ENCODE results near the gene ITGA3.
A peak's percentile ranks its signal among the peaks of the same experiment; 100 is the strongest.

ITGA3 gene

GRCh38 chr17:50071692-50072091, 15.8 kb downstream of the ITGA3 start:
- Histone ChIP-seq H3K4me2 (ENCODE audit: low read length, poor library complexity, severe bottlenecking) (no peak overlapping the region), H3K9ac (ENCODE audit: low read length) (no peak overlapping the region), H3K79me1 (replicated peaks; ENCODE audit: low read length, poor library complexity, severe bottlenecking) (peaks cover 4% of the 10 kb centered on the region), H3K4ac (ENCODE audit: low read depth in 1 of 2, low read length in 2 of 2) (no peak overlapping the region), H3K4me3 (ENCODE audit: insufficient read depth in 1 of 2, low read depth in 1 of 2, low read length in 2 of 2) (no peak overlapping the region), H3K27me3 (ENCODE audit: control insufficient read depth in 1 of 2, insufficient read depth in 1 of 2, low read length in 2 of 2) (no peaks in the 10 kb centered on the region), H3K18ac (ENCODE audit: low read depth in 1 of 2, low read length in 2 of 2) (no peak overlapping the region), H2AFZ (ENCODE audit: low read depth, low read length) (no peak overlapping the region), H2BK5ac (ENCODE audit: low read depth, low read length, poor library complexity, severe bottlenecking) (no peak overlapping the region), H4K91ac (ENCODE audit: low read length) (no peak overlapping the region), H3K9me3 (ENCODE audit: control insufficient read depth, low read length) (no peaks in the 10 kb centered on the region), H4K8ac (ENCODE audit: low read length) (no peak overlapping the region), H2BK15ac (ENCODE audit: low read depth, poor library complexity, severe bottlenecking) (no peak overlapping the region), H3K14ac (ENCODE audit: low read length in 2 of 2) (no peak overlapping the region), H3K27ac (ENCODE audit: low read length, poor library complexity, severe bottlenecking) (peak overlapping the region; percentile 9), H3K4me1 (ENCODE audit: control insufficient read depth, insufficient read depth, low read depth, low read length) (peaks cover 39% of the 10 kb centered on the region), H3K23ac (ENCODE audit: low read length in 2 of 2) (no peak overlapping the region), H2AK5ac (ENCODE audit: low read length, severe bottlenecking) (no peak overlapping the region), H2BK120ac (ENCODE audit: low read depth, low read length) (no peak overlapping the region), H2BK12ac (ENCODE audit: low read length in 2 of 2) (no peak overlapping the region), H3K36me3 (ENCODE audit: control insufficient read depth in 1 of 2, insufficient read depth in 2 of 2, low read depth in 1 of 2, low read length in 2 of 2) (peaks cover 70 to 78% of the 10 kb centered on the region in 2 experiments)
- 94% methylated on average over 6 of the region's 6 CpGs for WGBS
- no peak for DNase-seq

- Histone ChIP-seq H2BK5ac (ENCODE audit: low read depth, low read length, poor library complexity, severe bottlenecking) (no peak overlapping the region), H3K79me1 (replicated peaks; ENCODE audit: low read length, poor library complexity, severe bottlenecking) (peaks cover 7% of the 10 kb centered on the region), H3K36me3 (ENCODE audit: control insufficient read depth in 1 of 2, insufficient read depth in 2 of 2, low read depth in 1 of 2, low read length in 2 of 2) (peaks cover 75 to 78% of the 10 kb centered on the region in 2 experiments), H3K23ac (ENCODE audit: low read length in 2 of 2) (no peak overlapping the region), H2BK12ac (ENCODE audit: low read length in 2 of 2) (no peak overlapping the region), H3K4me1 (ENCODE audit: control insufficient read depth, insufficient read depth, low read depth, low read length) (peaks cover 39% of the 10 kb centered on the region), H3K14ac (ENCODE audit: low read length in 2 of 2) (no peak overlapping the region), H3K27ac (ENCODE audit: low read length, poor library complexity, severe bottlenecking) (no peak overlapping the region), H4K8ac (ENCODE audit: low read length) (no peak overlapping the region), H2BK15ac (ENCODE audit: low read depth, poor library complexity, severe bottlenecking) (no peak overlapping the region), H2AK5ac (ENCODE audit: low read length, severe bottlenecking) (no peak overlapping the region), H4K91ac (ENCODE audit: low read length) (no peak overlapping the region), H3K27me3 (ENCODE audit: control insufficient read depth in 1 of 2, insufficient read depth in 1 of 2, low read length in 2 of 2) (no peaks in the 10 kb centered on the region), H3K18ac (ENCODE audit: low read depth in 1 of 2, low read length in 2 of 2) (peak overlapping the region in 1 of 2 experiments; percentile 30), H2AFZ (ENCODE audit: low read depth, low read length) (no peak overlapping the region), H3K9me3 (ENCODE audit: control insufficient read depth, low read length) (no peaks in the 10 kb centered on the region), H3K4ac (ENCODE audit: low read depth in 1 of 2, low read length in 2 of 2) (no peak overlapping the region), H2BK120ac (ENCODE audit: low read depth, low read length) (no peak overlapping the region), H3K4me3 (ENCODE audit: insufficient read depth in 1 of 2, low read depth in 1 of 2, low read length in 2 of 2) (no peak overlapping the region), H3K4me2 (ENCODE audit: low read length, poor library complexity, severe bottlenecking) (no peak overlapping the region), H3K9ac (ENCODE audit: low read length) (no peak overlapping the region)
- WGBS = 89% methylated on average over 3 of the region's 3 CpGs
- DNase-seq = no peak
Observed at GRCh38 chr17:50072130-50072529, 16.2 kb downstream of the ITGA3 start.

- Histone ChIP-seq H3K27me3 (ENCODE audit: control insufficient read depth in 1 of 2, insufficient read depth in 1 of 2, low read length in 2 of 2) (no peaks in the 10 kb centered on the region), H2AK5ac (ENCODE audit: low read length, severe bottlenecking) (peak overlapping the region; percentile 9), H4K91ac (ENCODE audit: low read length) (no peak overlapping the region), H3K4me2 (ENCODE audit: low read length, poor library complexity, severe bottlenecking) (no peak overlapping the region), H2AFZ (ENCODE audit: low read depth, low read length) (no peak overlapping the region), H2BK5ac (ENCODE audit: low read depth, low read length, poor library complexity, severe bottlenecking) (no peak overlapping the region), H3K23ac (ENCODE audit: low read length in 2 of 2) (no peak overlapping the region), H3K4me1 (ENCODE audit: control insufficient read depth, insufficient read depth, low read depth, low read length) (peaks cover 42% of the 10 kb centered on the region), H4K8ac (ENCODE audit: low read length) (no peak overlapping the region), H3K4me3 (ENCODE audit: insufficient read depth in 1 of 2, low read depth in 1 of 2, low read length in 2 of 2) (no peak overlapping the region), H3K14ac (ENCODE audit: low read length in 2 of 2) (no peak overlapping the region), H3K27ac (ENCODE audit: low read length, poor library complexity, severe bottlenecking) (peak overlapping the region; percentile 49), H2BK120ac (ENCODE audit: low read depth, low read length) (no peak overlapping the region), H3K9me3 (ENCODE audit: control insufficient read depth, low read length) (no peaks in the 10 kb centered on the region), H3K36me3 (ENCODE audit: control insufficient read depth in 1 of 2, insufficient read depth in 2 of 2, low read depth in 1 of 2, low read length in 2 of 2) (peaks cover 80 to 82% of the 10 kb centered on the region in 2 experiments), H3K79me1 (replicated peaks; ENCODE audit: low read length, poor library complexity, severe bottlenecking) (peaks cover 11% of the 10 kb centered on the region), H3K18ac (ENCODE audit: low read depth in 1 of 2, low read length in 2 of 2) (no peak overlapping the region), H2BK15ac (ENCODE audit: low read depth, poor library complexity, severe bottlenecking) (no peak overlapping the region), H3K9ac (ENCODE audit: low read length) (no peak overlapping the region), H2BK12ac (ENCODE audit: low read length in 2 of 2) (no peak overlapping the region), H3K4ac (ENCODE audit: low read depth in 1 of 2, low read length in 2 of 2) (no peak overlapping the region)
- WGBS = 92% methylated on average over 1 of the region's 1 CpG
- no peak for DNase-seq
Observed at GRCh38 chr17:50072925-50073324, 17.0 kb downstream of the ITGA3 start.

DNA sequence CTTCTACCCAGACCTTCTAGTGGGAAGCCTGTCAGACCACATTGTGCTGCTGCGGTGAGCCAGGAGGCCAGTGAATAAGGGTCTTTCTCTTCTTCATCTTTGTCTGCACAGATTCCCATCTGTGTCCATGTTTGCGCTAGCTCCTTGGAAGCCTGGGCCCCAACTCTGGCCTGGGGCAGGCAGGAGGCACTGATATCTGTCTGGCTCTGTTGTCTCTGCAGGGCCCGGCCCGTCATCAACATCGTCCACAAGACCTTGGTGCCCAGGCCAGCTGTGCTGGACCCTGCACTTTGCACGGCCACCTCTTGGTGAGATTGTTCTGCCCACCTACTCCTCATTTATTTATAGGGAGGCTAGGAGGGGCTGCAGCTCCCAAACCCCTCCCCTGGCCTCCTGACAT, 18.3 kb downstream of the ITGA3 start:
- Histone ChIP-seq H4K8ac (ENCODE audit: low read length) (no peak overlapping the region), H3K27ac (ENCODE audit: low read length, poor library complexity, severe bottlenecking) (no peak overlapping the region), H3K9ac (ENCODE audit: low read length) (no peak overlapping the region), H2BK15ac (ENCODE audit: low read depth, poor library complexity, severe bottlenecking) (no peak overlapping the region), H3K4me2 (ENCODE audit: low read length, poor library complexity, severe bottlenecking) (no peak overlapping the region), H3K9me3 (ENCODE audit: control insufficient read depth, low read length) (no peaks in the 10 kb centered on the region), H3K23ac (ENCODE audit: low read length in 2 of 2) (no peak overlapping the region), H2AFZ (ENCODE audit: low read depth, low read length) (no peak overlapping the region), H2BK5ac (ENCODE audit: low read depth, low read length, poor library complexity, severe bottlenecking) (no peak overlapping the region), H3K79me1 (replicated peaks; ENCODE audit: low read length, poor library complexity, severe bottlenecking) (peaks cover 18% of the 10 kb centered on the region), H2BK120ac (ENCODE audit: low read depth, low read length) (no peak overlapping the region), H2BK12ac (ENCODE audit: low read length in 2 of 2) (no peak overlapping the region), H4K91ac (ENCODE audit: low read length) (no peak overlapping the region), H3K27me3 (ENCODE audit: control insufficient read depth in 1 of 2, insufficient read depth in 1 of 2, low read length in 2 of 2) (no peaks in the 10 kb centered on the region), H3K4me1 (ENCODE audit: control insufficient read depth, insufficient read depth, low read depth, low read length) (peaks cover 40% of the 10 kb centered on the region), H3K36me3 (ENCODE audit: control insufficient read depth in 1 of 2, insufficient read depth in 2 of 2, low read depth in 1 of 2, low read length in 2 of 2) (peaks cover 85 to 89% of the 10 kb centered on the region in 2 experiments), H2AK5ac (ENCODE audit: low read length, severe bottlenecking) (no peak overlapping the region), H3K14ac (ENCODE audit: low read length in 2 of 2) (no peak overlapping the region), H3K4ac (ENCODE audit: low read depth in 1 of 2, low read length in 2 of 2) (no peak overlapping the region), H3K4me3 (ENCODE audit: insufficient read depth in 1 of 2, low read depth in 1 of 2, low read length in 2 of 2) (no peak overlapping the region), H3K18ac (ENCODE audit: low read depth in 1 of 2, low read length in 2 of 2) (no peak overlapping the region)
- DNase-seq = no peak
- 98% methylated on average over 6 of the region's 6 CpGs for WGBS

Data from mesenchymal stem cell (in vitro differentiated cells and primary cell).